Prostate gland (tissue), 2 donors: ENCODE results near the gene KCNQ5.

Experiments used
- CTCF ChIP-seq, 4 experiments: fragments of 200-600 bp in 2 of 4; fragments of 450-650 bp in 2 of 4; sonication (generic) in 2 of 4; IDR thresholded peaks; 1 replicate in 3 of 4; 2 replicates in 1 of 4; pipeline ENCODE4 v1.5.1; 2016 to 2019; ENCODE audit warnings: antibody characterized with exemption in 4 of 4, mild to moderate bottlenecking in 2 of 4, moderate library complexity in 2 of 4
- POLR2AphosphoS5 ChIP-seq: sonication (generic); formaldehyde crosslinking; IDR thresholded peaks from one replicate; pipeline ENCODE4 v1.6.1; 2017; ENCODE audit warnings: antibody characterized with exemption

DNA sequence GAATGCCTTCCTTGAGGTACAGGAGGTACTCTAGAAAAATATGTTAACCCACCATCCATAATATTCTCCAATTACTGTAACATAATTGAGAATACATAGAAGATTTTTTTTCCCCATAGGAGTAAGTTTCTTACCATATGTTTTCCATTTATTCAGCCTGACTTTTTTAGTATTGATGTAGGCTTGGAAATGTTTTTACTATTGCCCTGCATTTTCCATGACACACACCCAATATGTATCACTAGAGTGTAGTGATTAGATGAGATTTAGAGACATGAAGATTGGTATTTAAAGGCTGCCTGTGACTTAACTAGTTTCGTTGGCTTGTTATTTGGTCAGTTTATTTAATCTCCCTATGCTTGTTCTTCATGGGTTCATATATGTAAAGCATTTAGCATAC is 39.5 kb downstream of the KCNQ5 start:
- TF ChIP-seq CTCF (IDR thresholded peaks at IDR 0.05) (no peak), POLR2AphosphoS5 (no peak)
